Measurements from ENCODE around the gene REXO2.

DNA sequence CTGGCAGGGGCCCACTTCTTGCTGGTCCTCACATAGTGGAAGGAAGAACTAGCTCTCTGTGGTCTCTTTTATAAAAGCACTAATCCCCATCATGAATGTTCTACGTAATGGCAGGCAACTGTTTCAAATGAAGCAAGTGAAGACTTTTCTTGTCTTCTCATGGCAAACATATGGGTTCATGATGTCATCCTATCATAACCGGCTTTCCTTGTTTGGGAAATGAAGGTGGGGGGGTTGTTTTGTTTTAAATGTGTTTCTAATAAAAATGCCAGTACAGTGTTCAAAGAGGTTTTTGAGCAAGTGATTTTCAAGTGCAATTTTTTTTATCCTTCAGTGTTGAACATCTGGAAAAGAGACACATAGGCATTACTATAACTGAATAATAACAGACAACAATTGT lies 33.4 kb downstream of the REXO2 start:
- TF ChIP-seq POLR2A (IDR thresholded peaks at IDR 0.05; ENCODE audit: borderline replicate concordance, extremely low read depth, insufficient read depth, insufficient read length) (no peak), EZH2phosphoT487 (IDR thresholded peaks at IDR 0.05; ENCODE audit: borderline replicate concordance) (no peak), TCF7L2 (IDR thresholded peaks at IDR 0.05; ENCODE audit: borderline replicate concordance, extremely low read depth, insufficient read depth, insufficient read length) (no peak), RAD21 (IDR thresholded peaks at IDR 0.05; ENCODE audit: low read depth) (no peak), SP1 (IDR thresholded peaks at IDR 0.05; ENCODE audit: low read depth) (no peak), POLR2AphosphoS5 (IDR thresholded peaks at IDR 0.05; ENCODE audit: low read depth, low read length) (no peak), JUND (IDR thresholded peaks at IDR 0.05) (no peak), CEBPB (IDR thresholded peaks at IDR 0.05; ENCODE audit: low read depth) (no peak), EZH2 (IDR thresholded peaks at IDR 0.05) (no peak), YY1 (IDR thresholded peaks at IDR 0.05; ENCODE audit: extremely low read depth, insufficient replicate concordance, low read depth, low read length) (no peak)
- TF ChIP-seq, protein P1, sequence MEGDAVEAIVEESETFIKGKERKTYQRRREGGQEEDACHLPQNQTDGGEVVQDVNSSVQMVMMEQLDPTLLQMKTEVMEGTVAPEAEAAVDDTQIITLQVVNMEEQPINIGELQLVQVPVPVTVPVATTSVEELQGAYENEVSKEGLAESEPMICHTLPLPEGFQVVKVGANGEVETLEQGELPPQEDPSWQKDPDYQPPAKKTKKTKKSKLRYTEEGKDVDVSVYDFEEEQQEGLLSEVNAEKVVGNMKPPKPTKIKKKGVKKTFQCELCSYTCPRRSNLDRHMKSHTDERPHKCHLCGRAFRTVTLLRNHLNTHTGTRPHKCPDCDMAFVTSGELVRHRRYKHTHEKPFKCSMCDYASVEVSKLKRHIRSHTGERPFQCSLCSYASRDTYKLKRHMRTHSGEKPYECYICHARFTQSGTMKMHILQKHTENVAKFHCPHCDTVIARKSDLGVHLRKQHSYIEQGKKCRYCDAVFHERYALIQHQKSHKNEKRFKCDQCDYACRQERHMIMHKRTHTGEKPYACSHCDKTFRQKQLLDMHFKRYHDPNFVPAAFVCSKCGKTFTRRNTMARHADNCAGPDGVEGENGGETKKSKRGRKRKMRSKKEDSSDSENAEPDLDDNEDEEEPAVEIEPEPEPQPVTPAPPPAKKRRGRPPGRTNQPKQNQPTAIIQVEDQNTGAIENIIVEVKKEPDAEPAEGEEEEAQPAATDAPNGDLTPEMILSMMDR (IDR thresholded peaks at IDR 0.05 in 2 of 3, conservative IDR thresholded peaks at IDR 0.05 in 1 of 3; ENCODE audit: borderline replicate concordance in 1 of 3, insufficient read depth in 1 of 3, low read depth in 2 of 3, low read length in 2 of 3), result no peak
- TF ChIP-seq, protein P2, sequence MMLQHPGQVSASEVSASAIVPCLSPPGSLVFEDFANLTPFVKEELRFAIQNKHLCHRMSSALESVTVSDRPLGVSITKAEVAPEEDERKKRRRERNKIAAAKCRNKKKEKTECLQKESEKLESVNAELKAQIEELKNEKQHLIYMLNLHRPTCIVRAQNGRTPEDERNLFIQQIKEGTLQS (IDR thresholded peaks at IDR 0.05), result no peak

Data from HCT116 (cell line).